HG02840 (cell line): Measurements from ENCODE around the gene CDK8.

Experiments
- ATAC-seq: cut with Tn5 transposase; IDR thresholded peaks from one replicate; pipeline ENCODE4 v1.9.1; 2021; ENCODE audit warnings: mild to moderate bottlenecking, moderate library complexity, moderate number of reproducible peaks; ENCODE audit not compliant: unreplicated experiment, low FRiP score

The CDK8 gene

DNA sequence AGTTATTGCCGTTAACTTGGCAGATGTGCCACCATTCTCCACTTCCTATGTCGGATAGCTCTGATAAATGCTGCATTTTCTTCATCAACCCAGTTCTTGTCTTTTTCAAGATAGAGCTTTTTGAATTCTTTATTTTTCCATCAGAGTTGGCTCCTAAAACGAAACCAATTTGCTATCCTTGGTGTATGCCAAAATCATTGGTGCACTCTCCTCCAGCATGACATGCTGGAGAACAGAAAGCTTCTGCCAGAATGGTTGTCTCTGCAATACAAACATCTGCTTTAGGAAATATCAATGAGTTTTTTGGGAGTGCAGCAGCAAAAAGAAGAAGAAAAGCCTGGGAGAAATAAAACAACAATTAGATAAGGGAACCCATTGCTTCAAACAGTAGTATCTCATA, 124.2 kb downstream of the CDK8 start:
- no peak for ATAC-seq

DNA sequence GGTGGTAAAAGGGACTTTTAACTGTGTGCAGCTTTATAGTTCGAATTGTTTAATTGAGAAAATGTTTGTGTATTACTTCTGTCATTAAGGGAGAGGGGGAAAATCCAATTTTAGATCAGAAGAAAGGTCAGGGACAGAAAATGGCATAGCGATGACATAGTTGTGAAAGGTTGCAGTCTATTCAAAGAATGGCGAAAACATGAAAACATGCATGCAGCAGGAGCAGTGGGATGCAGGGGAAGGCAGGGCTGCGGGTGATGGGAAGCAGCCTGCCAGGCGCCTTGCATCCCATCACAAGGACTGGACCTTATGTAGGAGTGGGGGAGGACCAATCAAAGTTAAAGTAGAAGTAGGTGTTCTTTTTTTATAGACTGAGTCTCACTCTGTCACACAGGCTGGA, 125.9 kb downstream of the CDK8 start:
- ATAC-seq = no peak

DNA sequence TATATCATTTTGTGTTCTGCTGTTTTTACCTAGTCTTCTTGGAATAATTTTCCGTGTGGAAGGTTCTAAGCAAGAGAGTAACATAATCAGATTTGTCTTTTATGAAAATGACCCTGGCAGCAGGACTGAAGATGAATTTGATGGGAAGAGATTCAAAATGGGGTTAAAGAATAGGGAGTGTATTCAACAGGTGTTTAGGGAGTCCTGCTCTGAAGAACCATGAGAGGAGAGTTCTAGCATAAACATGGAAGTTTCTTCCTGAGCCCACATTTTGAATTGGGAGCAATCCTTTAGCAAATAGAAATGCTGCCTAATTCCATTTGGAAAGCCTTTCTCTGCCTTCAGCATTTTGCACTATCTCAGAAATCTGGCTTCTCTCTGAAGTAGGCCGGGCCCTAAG, 127.0 kb downstream of the CDK8 start:
- ATAC-seq = no peak

DNA sequence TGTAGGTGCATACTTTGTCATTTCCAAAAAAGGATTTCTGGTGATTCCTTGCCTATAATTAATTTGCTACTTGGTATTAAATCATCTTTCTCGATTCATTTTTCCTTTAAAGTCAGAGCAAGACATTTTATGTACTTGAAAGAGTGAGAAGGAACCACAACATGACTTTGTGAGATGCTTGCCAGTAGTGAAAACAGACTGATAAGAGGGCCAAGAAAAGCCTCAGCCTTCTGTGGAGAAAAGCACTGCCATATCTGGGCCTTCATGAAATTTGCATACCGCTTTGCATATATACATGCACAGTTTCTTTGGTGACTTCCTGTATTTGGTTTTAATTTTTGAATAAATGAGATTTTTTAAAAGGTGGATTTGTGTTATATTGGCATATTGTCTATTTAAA, 128.4 kb downstream of the CDK8 start:
- no peak for ATAC-seq

- ATAC-seq = no peak
Measured at GRCh38 chr13:26382835-26383234, 128.9 kb downstream of the CDK8 start.

GRCh38 chr13:26384587-26384986, 130.7 kb downstream of the CDK8 start:
- no peak for ATAC-seq

- no peak for ATAC-seq
Measured at GRCh38 chr13:26386026-26386425, 132.1 kb downstream of the CDK8 start.

- no peak for ATAC-seq
Measured at GRCh38 chr13:26390203-26390602, 136.3 kb downstream of the CDK8 start.

DNA sequence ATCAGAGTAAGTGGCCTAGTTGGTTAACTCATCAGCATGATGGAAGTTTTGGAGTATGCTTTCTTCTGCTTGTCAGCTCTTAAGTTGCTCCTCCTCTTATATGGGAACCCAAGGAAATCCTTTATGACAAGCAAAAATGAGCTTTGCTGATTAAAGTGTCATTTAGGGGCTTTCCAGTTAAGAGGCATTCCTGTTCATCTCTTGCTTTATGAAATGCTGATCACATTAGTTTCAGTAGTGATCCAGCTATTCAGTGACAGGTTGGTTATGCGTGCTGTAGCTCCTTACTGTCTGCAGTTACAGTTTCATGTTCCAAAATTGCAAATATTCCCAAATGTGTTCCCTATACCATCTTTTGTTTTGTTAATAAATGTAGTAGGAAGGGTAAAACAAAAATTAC, 146.6 kb downstream of the CDK8 start:
- ATAC-seq = no peak

DNA sequence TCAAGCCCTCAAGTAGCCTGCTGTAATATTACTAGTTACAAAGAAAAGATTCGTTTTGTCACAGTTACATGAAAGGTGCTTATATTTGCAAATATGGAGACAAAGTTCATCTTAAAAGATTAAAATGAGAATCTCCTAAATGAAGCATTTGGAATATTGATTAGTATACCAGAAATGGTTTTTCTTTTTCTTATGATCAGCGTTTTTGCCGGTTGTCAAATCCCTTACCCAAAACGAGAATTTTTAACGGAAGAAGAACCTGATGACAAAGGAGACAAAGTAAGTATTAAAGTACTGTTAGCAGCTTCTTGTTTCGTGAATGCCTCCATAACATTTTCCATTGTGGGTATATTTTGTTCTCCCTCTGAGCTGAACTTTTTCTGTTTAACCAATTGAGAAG, 147.1 kb downstream of the CDK8 start:
- no peak for ATAC-seq

- ATAC-seq = no peak
Measured at GRCh38 chr13:26401578-26402021, 147.7 kb downstream of the CDK8 start.

GRCh38 chr13:26406791-26407190, 152.9 kb downstream of the CDK8 start:
- ATAC-seq = no peak

GRCh38 chr13:26411206-26411605, 157.3 kb downstream of the CDK8 start:
- ATAC-seq = no peak

DNA sequence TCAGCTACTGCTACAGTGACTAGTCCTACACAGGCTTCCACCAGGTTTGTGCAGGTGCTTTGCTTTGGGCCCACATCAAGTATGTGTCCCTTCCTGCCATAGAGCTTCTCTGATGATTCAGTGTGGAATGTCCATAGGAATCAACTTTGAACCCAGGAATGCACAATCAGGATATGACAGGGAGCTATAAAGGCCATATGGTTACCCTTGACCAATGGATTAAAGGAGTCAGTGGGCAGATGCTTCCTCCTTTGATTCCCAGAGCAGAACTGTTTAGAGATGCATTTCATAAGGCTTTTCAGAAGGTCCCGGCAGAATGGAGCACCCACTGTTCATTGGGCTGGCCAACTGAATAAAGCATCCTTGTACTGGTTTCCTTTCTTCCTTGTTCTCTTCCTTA, 158.3 kb downstream of the CDK8 start:
- no peak for ATAC-seq

- ATAC-seq = no peak
Measured at GRCh38 chr13:26412936-26413716, 159.2 kb downstream of the CDK8 start.

GRCh38 chr13:26420282-26420960, 166.5 kb downstream of the CDK8 start:
- no peak for ATAC-seq

GRCh38 chr13:26422036-26422435, 168.1 kb downstream of the CDK8 start:
- ATAC-seq = no peak

GRCh38 chr13:26423629-26424028, 169.7 kb downstream of the CDK8 start:
- ATAC-seq = no peak

DNA sequence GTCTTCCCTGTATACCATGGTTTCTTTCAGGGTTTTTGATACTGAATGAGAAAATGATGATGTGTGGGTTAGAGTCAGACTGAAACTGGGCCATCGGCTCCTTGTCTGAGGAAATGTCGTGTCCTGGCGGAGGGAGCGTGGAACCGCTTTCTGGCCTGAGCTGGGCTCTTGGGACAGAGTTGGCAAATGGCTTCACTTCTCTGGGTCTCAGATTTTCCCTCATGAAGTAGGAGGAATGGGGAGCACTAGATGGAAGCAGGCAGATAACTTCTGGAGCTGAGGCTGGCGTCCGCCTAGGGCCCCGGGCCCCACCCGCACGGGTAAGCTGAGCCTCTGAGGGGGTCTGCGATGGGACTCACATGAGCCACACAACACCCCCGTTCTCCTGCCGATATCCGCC, 170.3 kb downstream of the CDK8 start:
- no peak for ATAC-seq

DNA sequence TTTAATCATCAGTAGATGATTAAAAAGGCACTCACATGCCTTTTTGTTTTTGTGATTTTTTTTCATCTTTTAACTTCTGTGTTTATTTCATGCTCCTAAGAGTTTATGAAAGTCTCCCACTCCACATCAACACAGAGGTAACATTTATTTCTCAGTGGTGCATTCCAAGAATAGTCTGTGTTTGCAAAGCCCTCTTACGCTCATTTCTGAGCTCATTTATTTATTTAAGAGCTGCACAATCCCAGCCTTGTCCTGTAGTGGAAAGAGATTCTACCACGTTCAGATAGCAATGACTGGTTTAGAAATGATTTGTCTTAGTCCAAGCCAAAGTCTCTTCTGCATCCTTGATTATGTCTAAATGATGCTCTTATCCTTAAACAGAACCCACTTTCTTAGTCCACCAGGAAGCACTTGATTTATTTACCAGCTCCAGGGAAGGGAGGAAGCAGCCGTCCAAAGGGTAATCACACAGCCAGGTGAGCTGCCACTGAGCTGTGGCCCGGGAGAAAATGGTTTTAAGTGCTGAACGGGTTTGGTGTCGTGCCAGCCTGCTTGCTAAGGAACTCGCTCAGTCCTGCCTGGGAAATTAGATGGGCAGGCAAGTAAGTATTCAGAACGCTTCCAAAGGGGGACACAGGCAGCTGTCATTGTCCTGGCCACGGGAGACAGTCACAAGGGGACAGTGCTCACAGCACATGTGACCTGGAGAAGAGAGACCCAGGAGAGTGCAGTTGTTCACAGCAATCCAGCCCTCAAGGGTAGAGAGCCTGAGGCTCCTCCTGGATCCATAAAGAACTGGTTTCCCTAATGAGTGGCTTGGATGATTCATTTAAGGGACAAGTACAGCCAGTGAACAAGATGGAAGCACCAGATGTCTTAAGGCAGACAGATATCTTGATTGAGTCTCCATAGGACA, 171.8 kb downstream of the CDK8 start:
- ATAC-seq = no peak

DNA sequence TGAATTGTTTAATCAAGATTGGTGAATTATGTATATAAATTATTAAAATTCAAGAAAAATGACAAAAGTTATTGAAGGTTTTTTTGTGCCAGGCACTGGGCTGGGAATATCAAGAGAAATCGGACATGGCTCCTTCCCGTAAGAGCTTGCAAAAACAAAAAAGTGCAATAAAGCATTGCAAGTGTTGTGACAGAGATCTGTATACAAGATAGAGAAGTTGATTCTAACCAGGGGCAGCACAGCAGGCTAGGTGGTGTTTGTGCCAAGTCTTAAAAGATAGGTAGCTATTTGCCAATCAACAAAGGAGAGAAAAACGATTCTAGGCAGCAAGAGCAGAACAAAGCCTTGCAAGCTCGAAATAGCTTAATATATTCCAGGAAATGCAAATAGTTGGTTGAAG, 179.8 kb downstream of the CDK8 start:
- no peak for ATAC-seq
